HK-2 (cell line): ENCODE measurements around the gene EBF3.

ENCODE experiments used
- DNase-seq: peaks from one replicate; pipeline ENCODE4 v3.0.0-alpha.2; 2018; ENCODE audit not compliant: unreplicated experiment

The EBF3 gene

GRCh38 chr10:129963641-129964501 is at the start of gene EBF3:
Gene EBF3, minus strand, starts transcription at chr10:129964274. Its CDS starts 506 bp downstream, at chr10:129963768.
- no peak for DNase-seq

GRCh38 chr10:130013335-130014262 is 49.5 kb upstream of the EBF3 start:
- no peak for DNase-seq

- DNase-seq: no peak
These were observed 48.1 kb upstream of the EBF3 start for GRCh38 chr10:130012129-130012528.

- DNase-seq: no peak
These were observed 46.6 kb upstream of the EBF3 start for GRCh38 chr10:130010653-130011052.

GRCh38 chr10:130009228-130009627 is 45.2 kb upstream of the EBF3 start:
- DNase-seq: no peak

GRCh38 chr10:130003787-130004613 is 39.9 kb upstream of the EBF3 start:
- DNase-seq: no peak

- no peak for DNase-seq
These were observed 39.1 kb upstream of the EBF3 start for GRCh38 chr10:130003166-130003565.

GRCh38 chr10:130002606-130003005 is 38.5 kb upstream of the EBF3 start:
- DNase-seq: no peak

- DNase-seq: no peak
These were observed 36.8 kb upstream of the EBF3 start for GRCh38 chr10:130000918-130001317.

GRCh38 chr10:129999140-129999539 is 35.1 kb upstream of the EBF3 start:
- DNase-seq: no peak

GRCh38 chr10:129993621-129994020 is 29.5 kb upstream of the EBF3 start:
- no peak for DNase-seq

GRCh38 chr10:129992356-129992755 is 28.3 kb upstream of the EBF3 start:
- no peak for DNase-seq

GRCh38 chr10:129982825-129983224 is 18.8 kb upstream of the EBF3 start:
- no peak for DNase-seq

GRCh38 chr10:129978980-129979379 is 14.9 kb upstream of the EBF3 start:
- no peak for DNase-seq

GRCh38 chr10:129978322-129978721 is 14.2 kb upstream of the EBF3 start:
- no peak for DNase-seq

GRCh38 chr10:129977794-129978193 is 13.7 kb upstream of the EBF3 start:
- DNase-seq: no peak

- DNase-seq: no peak
These were observed 9.6 kb upstream of the EBF3 start for GRCh38 chr10:129973674-129974059.

GRCh38 chr10:129972966-129973673 is 9.0 kb upstream of the EBF3 start:
- no peak for DNase-seq

GRCh38 chr10:129972145-129972965 is 8.3 kb upstream of the EBF3 start:
- DNase-seq: no peak
